GM06990 (cell line): Measurements from ENCODE around the gene JPH3.
"Not testable (repeated sequence)": the region's sequence is repeated elsewhere in the genome, so short reads cannot be mapped to it uniquely, and the experiment has no call there.

Experiments
- DNase-seq: peaks from one replicate; pipeline ENCODE4 v3.0.0-alpha.2; 2011; ENCODE audit not compliant: insufficient read length; ENCODE audit errors: extremely low read depth
- H3K27me3 ChIP-seq: replicated peaks from 2 replicates; pipeline ENCODE4 v1.6.0; 2011; ENCODE audit warnings: low read length; ENCODE audit not compliant: control insufficient read depth, insufficient read depth
- H3K36me3 ChIP-seq: 2 replicates; pipeline ENCODE4 v1.5.1; 2011; ENCODE audit warnings: low read length; ENCODE audit not compliant: control insufficient read depth, insufficient read depth
- H3K4me3 ChIP-seq: replicated peaks from 2 replicates; pipeline ENCODE4 v1.5.1; 2011; ENCODE audit warnings: low read depth, mild to moderate bottlenecking, control low read depth, low read length
- CTCF ChIP-seq: IDR thresholded peaks from 2 replicates; pipeline ENCODE4 v1.5.1; 2011; ENCODE audit warnings: low read length, control low read depth, mild to moderate bottlenecking, inconsistent platforms; ENCODE audit not compliant: insufficient read depth, poor library complexity, severe bottlenecking

The JPH3 gene

GRCh38 chr16:87721622-87722585, 119.6 kb downstream of the JPH3 start:
- DNase-seq = no peak
- H3K4me3 ChIP-seq = no peak overlapping the region
- no peak for TF ChIP-seq CTCF
- H3K36me3 ChIP-seq = peaks cover 17% of the 10 kb centered on the region
- H3K27me3 ChIP-seq = no peaks in the 10 kb centered on the region

- DNase-seq = no peak
- Histone ChIP-seq H3K36me3 (peaks cover 17% of the 10 kb centered on the region), H3K4me3 (no peak overlapping the region), H3K27me3 (no peaks in the 10 kb centered on the region)
- TF ChIP-seq CTCF = no peak
Measured at GRCh38 chr16:87722590-87723225, 120.4 kb downstream of the JPH3 start.

- Histone ChIP-seq H3K36me3 (peaks cover 17% of the 10 kb centered on the region), H3K4me3 (no peak overlapping the region), H3K27me3 (no peaks in the 10 kb centered on the region)
- no peak for TF ChIP-seq CTCF
- DNase-seq = peak; percentile 66
Measured at GRCh38 chr16:87723226-87723623, 120.9 kb downstream of the JPH3 start.

GRCh38 chr16:87724490-87725291, 122.4 kb downstream of the JPH3 start:
- peak; percentile 83 for DNase-seq
- Histone ChIP-seq H3K4me3 (no peak overlapping the region; the same call in 1 of the 2 replicates), H3K36me3 (peaks cover 17% of the 10 kb centered on the region), H3K27me3 (no peaks in the 10 kb centered on the region)
- no peak for TF ChIP-seq CTCF

GRCh38 chr16:87725596-87726235, 123.4 kb downstream of the JPH3 start:
- H3K27me3 ChIP-seq = no peaks in the 10 kb centered on the region
- H3K36me3 ChIP-seq = peaks cover 14% of the 10 kb centered on the region
- H3K4me3 ChIP-seq = no peak overlapping the region
- no peak for DNase-seq
- no peak for TF ChIP-seq CTCF

GRCh38 chr16:87726577-87726976, 124.3 kb downstream of the JPH3 start:
- not testable (repeated sequence) for H3K27me3 ChIP-seq, DNase-seq, H3K4me3 ChIP-seq
- peaks cover 11% of the 10 kb centered on the region for H3K36me3 ChIP-seq
